Fibroblast of lung (primary cell): ENCODE data around the gene SEMG1.

ENCODE experiments used
- CTCF ChIP-seq, 2 donors: IDR thresholded peaks in 1 of 2; conservative IDR thresholded peaks in 1 of 2; 1 replicate in 1 of 2; 2 replicates in 1 of 2; pipeline ENCODE4 v1.5.1; 2011 to 2012; ENCODE audit warnings: low read length in 2 of 2, control low read depth in 1 of 2, inconsistent platforms in 1 of 2, low read depth in 1 of 2, mild to moderate bottlenecking in 1 of 2
- EZH2 ChIP-seq: IDR thresholded peaks from 2 replicates; pipeline ENCODE4 v1.5.1; 2012; ENCODE audit warnings: low read length, control low read depth, mild to moderate bottlenecking; ENCODE audit errors: missing control alignments

GRCh38 chr20:45157962-45158361 is 48.9 kb upstream of the SEMG1 start:
- TF ChIP-seq CTCF (conservative IDR thresholded peaks at IDR 0.05 in 1 of 2, IDR thresholded peaks at IDR 0.05 in 1 of 2; ENCODE audit: low read depth in 1 of 2, low read length in 2 of 2) (no peak), EZH2 (no peak)
